Endothelial cell of umbilical vein (primary cell): Measurements from ENCODE around the gene MCRIP1. TPM values are rescaled to one million over a fixed set of nuclear protein-coding genes. Genes with fewer than 3 reads are reported as not detected.

Source experiments
- BruUV-seq: library from RNA; stranded (reverse); fragments of 400-500 nt; replicated peaks from 2 replicates; lab custom pipeline; 2021; lab: Mats Ljungman, UMichigan
- CTCF ChIA-PET: fragments of 300-600, 350-600 bp; sonication (Branson Sonifier 250); formaldehyde crosslinking; loops from one replicate; lab custom pipeline; 2021; ENCODE audit warnings: antibody characterized with exemption, inconsistent platforms; lab: Charles Lee
- POLR2A ChIA-PET: fragments of 300-600, 350-600 bp; sonication (Branson Sonifier 250); formaldehyde crosslinking; loops from one replicate; lab custom pipeline; 2021; ENCODE audit warnings: antibody characterized with exemption, inconsistent platforms; lab: Charles Lee
- DNase-seq: peaks from one replicate; pipeline ENCODE4 v3.0.0-alpha.2; 2011; ENCODE audit warnings: low read depth, low spot score
- FAIRE-seq: peaks from 2 replicates; lab custom pipeline; 2011; peaks lifted over from hg19 to GRCh38; lab: Jason Lieb, UNC
- H2AFZ ChIP-seq: 2 replicates; pipeline ENCODE4 v1.6.0; 2012; ENCODE audit warnings: low read depth, low read length, control low read depth, inconsistent platforms
- H3K27ac ChIP-seq: 2 replicates; pipeline ENCODE4 v1.5.1; 2011; ENCODE audit warnings: low read depth, mild to moderate bottlenecking, control low read depth, low read length, moderate library complexity; ENCODE audit not compliant: insufficient read depth
- H3K27me3 ChIP-seq, 2 experiments: 2 replicates each; pipeline versions ENCODE4 v1.6.0 to v1.6.1; 2011; ENCODE audit warnings: low read length in 2 of 2, mixed read lengths in 1 of 2; ENCODE audit not compliant: control insufficient read depth in 2 of 2, insufficient read depth in 2 of 2
- H3K36me3 ChIP-seq, 2 experiments: 2 replicates in 1 of 2; 3 replicates in 1 of 2; pipeline ENCODE4 v1.5.1; 2011; ENCODE audit warnings: low read length in 2 of 2, mild to moderate bottlenecking in 1 of 2, moderate library complexity in 1 of 2; ENCODE audit not compliant: control insufficient read depth in 2 of 2, insufficient read depth in 2 of 2; ENCODE audit errors: extremely low read depth in 1 of 2
- H3K4me1 ChIP-seq: 3 replicates; pipeline ENCODE4 v1.5.1; 2011; ENCODE audit warnings: mild to moderate bottlenecking, low read length; ENCODE audit not compliant: control insufficient read depth, insufficient read depth; ENCODE audit errors: extremely low read depth
- H3K4me2 ChIP-seq: 2 replicates; pipeline ENCODE4 v1.6.1; 2011; ENCODE audit warnings: low read length, control low read depth, mixed read lengths; ENCODE audit not compliant: insufficient read depth
- H3K4me3 ChIP-seq, 3 experiments: fragments of 200-600 bp in 1 of 3; sonication (generic), shearing (Covaris generic) in 1 of 3; replicated peaks in 1 of 3; 2 replicates each; pipeline ENCODE4 v1.5.1; 2011 to 2016; ENCODE audit warnings: control low read depth in 3 of 3, low read length in 3 of 3, mild to moderate bottlenecking in 2 of 3, inconsistent platforms in 1 of 3, low read depth in 1 of 3, moderate library complexity in 1 of 3; ENCODE audit not compliant: insufficient read depth in 1 of 3
- H3K79me2 ChIP-seq: 2 replicates; pipeline ENCODE4 v1.6.0; 2012; ENCODE audit warnings: low read length, inconsistent platforms; ENCODE audit not compliant: control insufficient read depth, insufficient read depth
- H3K9ac ChIP-seq: replicated peaks from 2 replicates; pipeline ENCODE3; 2011; ENCODE audit warnings: low read length, control low read depth; ENCODE audit not compliant: insufficient read depth; ENCODE audit errors: extremely low read depth
- H3K9me1 ChIP-seq: replicated peaks from 3 replicates; pipeline ENCODE4 v1.6.0; 2011; ENCODE audit warnings: mild to moderate bottlenecking, low read length; ENCODE audit not compliant: control insufficient read depth, insufficient read depth; ENCODE audit errors: extremely low read depth
- H3K9me3 ChIP-seq: replicated peaks from 2 replicates; pipeline ENCODE4 v1.5.1; 2012; ENCODE audit warnings: low read length, inconsistent platforms; ENCODE audit not compliant: control insufficient read depth, insufficient read depth
- H4K20me1 ChIP-seq: replicated peaks from 2 replicates; pipeline ENCODE3; 2011; ENCODE audit warnings: mild to moderate bottlenecking, low read length; ENCODE audit not compliant: control insufficient read depth, insufficient read depth; ENCODE audit errors: extremely low read depth
- EZH2 ChIP-seq: IDR thresholded peaks from 2 replicates; pipeline ENCODE4 v1.6.1; 2012; ENCODE audit warnings: borderline replicate concordance, low read depth, mild to moderate bottlenecking, moderate library complexity, low read length, inconsistent platforms; ENCODE audit not compliant: severe bottlenecking
- FOS ChIP-seq: IDR thresholded peaks from 2 replicates; pipeline ENCODE4 v1.6.1; 2011; ENCODE audit warnings: mild to moderate bottlenecking, low read length, moderate library complexity, borderline replicate concordance; ENCODE audit not compliant: insufficient read depth
- JUN ChIP-seq: IDR thresholded peaks from 2 replicates; pipeline ENCODE4 v1.6.1; 2011; ENCODE audit warnings: borderline replicate concordance, low read depth; ENCODE audit not compliant: insufficient read length, insufficient read depth
- MAX ChIP-seq: IDR thresholded peaks from 2 replicates; pipeline ENCODE4 v1.6.1; 2011; ENCODE audit not compliant: insufficient read depth, insufficient read length
- MYC ChIP-seq: IDR thresholded peaks from one replicate; pipeline ENCODE4 v1.6.1; 2011; ENCODE audit warnings: mild to moderate bottlenecking, low read depth, low read length
- POLR2A ChIP-seq: IDR thresholded peaks from 2 replicates; pipeline ENCODE4 v1.6.1; 2012; ENCODE audit warnings: low read depth, mild to moderate bottlenecking, control low read depth, low read length
- POLR2AphosphoS5 ChIP-seq: IDR thresholded peaks from 2 replicates; pipeline ENCODE4 v1.6.1; 2012; ENCODE audit warnings: low read depth, mild to moderate bottlenecking, control low read depth, low read length, moderate library complexity; ENCODE audit not compliant: insufficient read depth
- dilution Hi-C: fragments of 300-500 bp; cut with MboI; formaldehyde crosslinking; loops from one replicate; pipeline ENCODE4 v1.15.0; 2019; ENCODE audit warnings: low sequenced_read_pairs; ENCODE audit not compliant: extremely low pct_ligation_motif_present
- intact Hi-C: fragments of 100-400 bp; cut with micrococcal nuclease; formaldehyde crosslinking; loops from one replicate; pipeline ENCODE4 v1.10.0; 2022
- polyA plus RNA-seq, 4 experiments: library from polyadenylated mRNA; depleted of rRNA in 3 of 4; stranded (reverse) in 3 of 4; unstranded in 1 of 4; fragments of >200 nt; gene quantifications; 2 replicates each; pipeline versions ENCODE4 v1.2.1 to v1.2.3, GENCODE V29; 2011 to 2012; ENCODE audit warnings: missing spikeins in 1 of 4
- total RNA-seq: library from RNA; stranded (reverse); gene quantifications from 2 replicates; pipeline ENCODE4 v1.2.3, GENCODE V29; 2021

The MCRIP1 gene
- total and polyA plus RNA-seq, 2 donors (not counting 3 experiments of a cell fraction or from before 2014, with no cell fraction given): 121 to 205 TPM

GRCh38 chr17:81851423-81851822 is 18.3 kb upstream of the MCRIP1 start:
- Histone ChIP-seq H3K79me2 (peaks cover 34% of the 10 kb centered on the region), H3K4me3 (no peak overlapping the region), H4K20me1 (no peaks in the 10 kb centered on the region), H3K9me3 (no peaks in the 10 kb centered on the region), H3K27me3 (no peaks in the 10 kb centered on the region), H2AFZ (no peak overlapping the region), H3K9me1 (no peaks in the 10 kb centered on the region), H3K36me3 (peaks cover 20 to 60% of the 10 kb centered on the region in 2 experiments), H3K4me1 (no peaks in the 10 kb centered on the region), H3K27ac (no peak overlapping the region), H3K4me2 (no peak overlapping the region), H3K9ac (no peak overlapping the region)
- no peak for TF ChIP-seq POLR2A
- TF ChIP-seq EZH2: no peak
- intact Hi-C loops: no loop called here
- POLR2A ChIA-PET: interaction anchor here (0.6 to 1.1 kb wide), 2 partner anchors 10 to 395 kb away, joined by 3 read pairs; no protein-coding TSS in a partner anchor
- CTCF ChIA-PET: interaction anchor here (1.0 kb wide), 1 partner anchor 117 kb away, joined by 3 read pairs; no protein-coding TSS in a partner anchor
- dilution Hi-C loops: no loop called here
- no peak for DNase-seq
- BruUV-seq: no TSS peak
- FAIRE-seq: no peak

GRCh38 chr17:81849457-81849856 is 16.4 kb upstream of the MCRIP1 start:
- DNase-seq (no peak), FAIRE-seq (no peak)
- POLR2A ChIA-PET: no interaction called here
- no peaks in the 10 kb centered on the region for H4K20me1 ChIP-seq
- no peaks in the 10 kb centered on the region for H3K9me1 ChIP-seq
- H2AFZ ChIP-seq: no peak overlapping the region
- no peaks in the 10 kb centered on the region for H3K4me1 ChIP-seq
- CTCF ChIA-PET: no interaction called here
- no peak overlapping the region for H3K4me3 ChIP-seq
- H3K4me2 ChIP-seq: no peak overlapping the region
- peaks cover 22% of the 10 kb centered on the region for H3K79me2 ChIP-seq
- TF ChIP-seq MAX: no peak
- TF ChIP-seq JUN: no peak
- no peak for TF ChIP-seq MYC
- TF ChIP-seq POLR2A: no peak
- no peak for TF ChIP-seq FOS
- TF ChIP-seq POLR2AphosphoS5: no peak
- dilution Hi-C loops (no loop called here), intact Hi-C loops (no loop called here)
- H3K9me3 ChIP-seq: no peaks in the 10 kb centered on the region
- no peak overlapping the region for H3K9ac ChIP-seq
- BruUV-seq: no TSS peak
- peaks cover 26 to 66% of the 10 kb centered on the region in 2 experiments for H3K36me3 ChIP-seq
- no peak overlapping the region for H3K27ac ChIP-seq
- no peaks in the 10 kb centered on the region for H3K27me3 ChIP-seq
